Activated CD4-positive, alpha-beta memory T cell treated with anti-CD3 and anti-CD28 coated beads for 36 hours (primary cell): ENCODE data around the gene CHST11. TPM values are rescaled to one million over a fixed set of nuclear protein-coding genes. Genes with fewer than 3 reads are reported as not detected.
A peak's percentile ranks its signal among the peaks of the same experiment; 100 is the strongest.

ENCODE experiments used
- CTCF ChIA-PET: fragments of 350-600 bp; sonication (Branson Sonifier 250); formaldehyde crosslinking; loops from one replicate; lab custom pipeline; 2021; ENCODE audit warnings: antibody characterized with exemption, inconsistent platforms; lab: Charles Lee
- POLR2A ChIA-PET: fragments of 350-600 bp; sonication (Branson Sonifier 250); formaldehyde crosslinking; loops from one replicate; lab custom pipeline; 2021; ENCODE audit warnings: antibody characterized with exemption; lab: Charles Lee
- DNase-seq: peaks from one replicate; pipeline ENCODE4 v3.0.0-alpha.2; 2020
- H3K27ac Mint-ChIP-seq: one replicate; pipeline ENCODE4 v1.8.0; 2021; ENCODE audit warnings: mixed read lengths
- H3K27me3 Mint-ChIP-seq: one replicate; pipeline ENCODE4 v1.8.0; 2021; ENCODE audit warnings: mixed read lengths
- H3K36me3 Mint-ChIP-seq: one replicate; pipeline ENCODE4 v1.8.0; 2021; ENCODE audit warnings: mixed read lengths
- H3K4me1 Mint-ChIP-seq: one replicate; pipeline ENCODE4 v1.8.0; 2021; ENCODE audit warnings: low read depth, mixed read lengths
- H3K4me3 Mint-ChIP-seq: one replicate; pipeline ENCODE4 v1.8.0; 2021; ENCODE audit warnings: mild to moderate bottlenecking, mixed read lengths
- H3K9me3 Mint-ChIP-seq: one replicate; pipeline ENCODE4 v1.8.0; 2021; ENCODE audit warnings: mixed read lengths
- intact Hi-C: fragments of 100-400 bp; cut with micrococcal nuclease; formaldehyde crosslinking; loops from one replicate; pipeline ENCODE4 v1.15.1; 2023
- total RNA-seq, 2 experiments: library from RNA; stranded (reverse); gene quantifications; one replicate each; pipeline ENCODE4 v1.2.3, GENCODE V29; 2021

The CHST11 gene
- total RNA-seq, 2 experiments from 2014 or later, result 58.3 to 59.0 TPM

- CTCF ChIA-PET, result interaction anchor here (0.6 to 1.5 kb wide), 4 partner anchors 8 to 104 kb away, joined by 3 to 4 read pairs (median 4); no protein-coding TSS in a partner anchor
- POLR2A ChIA-PET, result interaction anchor here (1.0 to 1.2 kb wide), 2 partner anchors 8 to 9 kb away, joined by 3 read pairs; no protein-coding TSS in a partner anchor
- Mint-ChIP-seq H3K4me1 (peaks cover 87% of the 10 kb centered on the region), H3K36me3 (peaks cover 25% of the 10 kb centered on the region), H3K27ac (peak overlapping the region; percentile 80), H3K27me3 (no peaks in the 10 kb centered on the region), H3K4me3 (peak overlapping the region; percentile 37), H3K9me3 (no peaks in the 10 kb centered on the region)
- intact Hi-C loops, result loop anchor here (1.0 kb wide), 1 partner anchor 8 kb away; no protein-coding TSS in a partner anchor
- peak; percentile 76 for DNase-seq
Observed at GRCh38 chr12:104485651-104486362, 29.1 kb downstream of the CHST11 start.

- intact Hi-C loops, result loop anchor here (1.0 kb wide), 1 partner anchor 8 kb away; no protein-coding TSS in a partner anchor
- peaks cover 87% of the 10 kb centered on the region for H3K4me1 Mint-ChIP-seq
- no peaks in the 10 kb centered on the region for H3K27me3 Mint-ChIP-seq
- H3K9me3 Mint-ChIP-seq, result no peaks in the 10 kb centered on the region
- H3K27ac Mint-ChIP-seq, result peak overlapping the region; percentile 80
- ChIA-PET CTCF (interaction anchor here (1.0 to 1.5 kb wide), 2 partner anchors 27 to 105 kb away, joined by 3 to 4 read pairs; no protein-coding TSS in a partner anchor), POLR2A (interaction anchor here (1.0 kb wide), 1 partner anchor 8 kb away, joined by 3 read pairs; no protein-coding TSS in a partner anchor)
- H3K4me3 Mint-ChIP-seq, result no peak overlapping the region
- peaks cover 24% of the 10 kb centered on the region for H3K36me3 Mint-ChIP-seq
- DNase-seq, result no peak
Observed at GRCh38 chr12:104486363-104486750, 29.6 kb downstream of the CHST11 start.

GRCh38 chr12:104486943-104487819 lies 30.4 kb downstream of the CHST11 start:
- H3K4me1 Mint-ChIP-seq, result peaks cover 86% of the 10 kb centered on the region
- ChIA-PET CTCF (interaction anchor here (0.7 to 1.0 kb wide), 3 partner anchors 9 to 105 kb away, joined by 3 to 6 read pairs (median 3); no protein-coding TSS in a partner anchor), POLR2A (interaction anchor here (0.8 kb wide), 1 partner anchor 9 kb away, joined by 3 read pairs; no protein-coding TSS in a partner anchor)
- peak overlapping the region; percentile 35 for H3K27ac Mint-ChIP-seq
- H3K27me3 Mint-ChIP-seq, result no peaks in the 10 kb centered on the region
- intact Hi-C loops, result loop anchor here (1.0 kb wide), 1 partner anchor 7 kb away; no protein-coding TSS in a partner anchor
- no peak overlapping the region for H3K4me3 Mint-ChIP-seq
- no peak for DNase-seq
- H3K9me3 Mint-ChIP-seq, result no peaks in the 10 kb centered on the region
- H3K36me3 Mint-ChIP-seq, result peaks cover 24% of the 10 kb centered on the region

GRCh38 chr12:104488374-104488773 lies 31.6 kb downstream of the CHST11 start:
- Mint-ChIP-seq H3K36me3 (peaks cover 18% of the 10 kb centered on the region), H3K27me3 (no peaks in the 10 kb centered on the region), H3K4me3 (no peak overlapping the region), H3K9me3 (no peaks in the 10 kb centered on the region), H3K27ac (no peak overlapping the region), H3K4me1 (peaks cover 85% of the 10 kb centered on the region)
- intact Hi-C loops, result no loop called here
- ChIA-PET CTCF (no interaction called here), POLR2A (no interaction called here)
- no peak for DNase-seq

GRCh38 chr12:104490186-104490585 lies 33.4 kb downstream of the CHST11 start:
- peaks cover 11% of the 10 kb centered on the region for H3K36me3 Mint-ChIP-seq
- DNase-seq, result no peak
- peak overlapping the region; percentile 73 for H3K27ac Mint-ChIP-seq
- POLR2A ChIA-PET, result interaction anchor here (0.8 kb wide), 1 partner anchor 30 kb away, joined by 3 read pairs; no protein-coding TSS in a partner anchor
- peak overlapping the region; percentile 6 for H3K4me3 Mint-ChIP-seq
- intact Hi-C loops, result loop anchor here (5.0 kb wide), 1 partner anchor 108 kb away; no protein-coding TSS in a partner anchor
- H3K9me3 Mint-ChIP-seq, result no peaks in the 10 kb centered on the region
- CTCF ChIA-PET, result interaction anchor here (0.9 to 1.2 kb wide), 2 partner anchors 19 to 33 kb away, joined by 3 read pairs; partner anchors contain the start of gene CHST11
- H3K4me1 Mint-ChIP-seq, result peaks cover 84% of the 10 kb centered on the region
- no peaks in the 10 kb centered on the region for H3K27me3 Mint-ChIP-seq

- CTCF ChIA-PET, result interaction anchor here (2.3 kb wide), 1 partner anchor 31 kb away, joined by 6 read pairs; no protein-coding TSS in a partner anchor
- peaks cover 11% of the 10 kb centered on the region for H3K36me3 Mint-ChIP-seq
- intact Hi-C loops, result loop anchor here (5.0 kb wide), 1 partner anchor 109 kb away; no protein-coding TSS in a partner anchor
Observed at GRCh38 chr12:104490850-104491249, 34.1 kb downstream of the CHST11 start.

GRCh38 chr12:104493496-104493895 lies 36.7 kb downstream of the CHST11 start:
- peaks cover 11% of the 10 kb centered on the region for H3K36me3 Mint-ChIP-seq
- H3K9me3 Mint-ChIP-seq, result no peaks in the 10 kb centered on the region
- intact Hi-C loops, result loop anchor here (5.0 kb wide), 1 partner anchor 111 kb away; no protein-coding TSS in a partner anchor
- H3K27ac Mint-ChIP-seq, result peak overlapping the region; percentile 89
- POLR2A ChIA-PET, result interaction anchor here (0.6 to 3.9 kb wide), 6 partner anchors 8 to 210 kb away, joined by 3 to 43 read pairs (median 3); partner anchors contain the start of gene CHST11
- peaks cover 81% of the 10 kb centered on the region for H3K4me1 Mint-ChIP-seq
- H3K27me3 Mint-ChIP-seq, result no peaks in the 10 kb centered on the region
- CTCF ChIA-PET, result interaction anchor here (0.9 to 2.0 kb wide), 6 partner anchors 8 to 226 kb away, joined by 3 to 9 read pairs (median 4); partner anchors contain the start of gene CHST11
- DNase-seq, result no peak
- H3K4me3 Mint-ChIP-seq, result no peak overlapping the region

More at GRCh38 chr12:104490850-104491249, 34.1 kb downstream of the CHST11 start:
- DNase-seq, result no peak
- peak overlapping the region; percentile 73 for H3K27ac Mint-ChIP-seq
- peaks cover 81% of the 10 kb centered on the region for H3K4me1 Mint-ChIP-seq
- no peaks in the 10 kb centered on the region for H3K27me3 Mint-ChIP-seq
- no peaks in the 10 kb centered on the region for H3K9me3 Mint-ChIP-seq
- no peak overlapping the region for H3K4me3 Mint-ChIP-seq
- POLR2A ChIA-PET, result no interaction called here

GRCh38 chr12:104494137-104494792 lies 37.5 kb downstream of the CHST11 start:
- Mint-ChIP-seq H3K4me3 (peak overlapping the region; percentile 62), H3K36me3 (peaks cover 11% of the 10 kb centered on the region), H3K27me3 (no peaks in the 10 kb centered on the region), H3K27ac (peak overlapping the region; percentile 89), H3K4me1 (peaks cover 88% of the 10 kb centered on the region), H3K9me3 (no peaks in the 10 kb centered on the region)
- intact Hi-C loops, result loop anchor here (1.0 to 5.0 kb wide), 8 partner anchors 8 to 208 kb away; partner anchors contain the start of gene CHST11
- POLR2A ChIA-PET, result interaction anchor here (0.6 to 3.9 kb wide), 11 partner anchors 8 to 270 kb away, joined by 3 to 43 read pairs (median 4); partner anchors contain the start of gene CHST11
- peak; percentile 89 for DNase-seq
- CTCF ChIA-PET, result interaction anchor here (0.5 to 2.0 kb wide), 12 partner anchors 9 to 559 kb away, joined by 3 to 9 read pairs (median 3); partner anchors contain the start of gene CHST11

GRCh38 chr12:104494793-104495158 lies 38.0 kb downstream of the CHST11 start:
- no peak for DNase-seq
- H3K27ac Mint-ChIP-seq, result peak overlapping the region; percentile 89
- intact Hi-C loops, result loop anchor here (1.0 to 5.0 kb wide), 9 partner anchors 8 to 208 kb away; partner anchors contain the start of gene CHST11
- H3K4me3 Mint-ChIP-seq, result peak overlapping the region; percentile 62
- peaks cover 90% of the 10 kb centered on the region for H3K4me1 Mint-ChIP-seq
- POLR2A ChIA-PET, result interaction anchor here (0.8 to 3.9 kb wide), 9 partner anchors 9 to 201 kb away, joined by 3 to 43 read pairs (median 4); partner anchors contain the start of gene CHST11
- CTCF ChIA-PET, result interaction anchor here (0.5 to 2.0 kb wide), 11 partner anchors 9 to 558 kb away, joined by 3 to 9 read pairs (median 3); partner anchors contain the start of gene CHST11
- H3K36me3 Mint-ChIP-seq, result peaks cover 11% of the 10 kb centered on the region
- H3K27me3 Mint-ChIP-seq, result no peaks in the 10 kb centered on the region
- no peaks in the 10 kb centered on the region for H3K9me3 Mint-ChIP-seq

GRCh38 chr12:104495786-104496185 lies 39.0 kb downstream of the CHST11 start:
- intact Hi-C loops, result loop anchor here (5.0 kb wide), 1 partner anchor 72 kb away; no protein-coding TSS in a partner anchor
- DNase-seq, result no peak
- Mint-ChIP-seq H3K4me1 (peaks cover 90% of the 10 kb centered on the region), H3K36me3 (peaks cover 10% of the 10 kb centered on the region), H3K4me3 (peak overlapping the region; percentile 49), H3K9me3 (no peaks in the 10 kb centered on the region), H3K27me3 (no peaks in the 10 kb centered on the region), H3K27ac (peak overlapping the region; percentile 76)
- ChIA-PET POLR2A (no interaction called here), CTCF (no interaction called here)
